HG02870 (cell line): ENCODE measurements around the gene FOXP1.

Experiments
- ATAC-seq: cut with Tn5 transposase; IDR thresholded peaks from one replicate; pipeline ENCODE4 v1.9.1; 2021; ENCODE audit warnings: mild to moderate bottlenecking, moderate library complexity; ENCODE audit not compliant: unreplicated experiment

FOXP1 gene

DNA sequence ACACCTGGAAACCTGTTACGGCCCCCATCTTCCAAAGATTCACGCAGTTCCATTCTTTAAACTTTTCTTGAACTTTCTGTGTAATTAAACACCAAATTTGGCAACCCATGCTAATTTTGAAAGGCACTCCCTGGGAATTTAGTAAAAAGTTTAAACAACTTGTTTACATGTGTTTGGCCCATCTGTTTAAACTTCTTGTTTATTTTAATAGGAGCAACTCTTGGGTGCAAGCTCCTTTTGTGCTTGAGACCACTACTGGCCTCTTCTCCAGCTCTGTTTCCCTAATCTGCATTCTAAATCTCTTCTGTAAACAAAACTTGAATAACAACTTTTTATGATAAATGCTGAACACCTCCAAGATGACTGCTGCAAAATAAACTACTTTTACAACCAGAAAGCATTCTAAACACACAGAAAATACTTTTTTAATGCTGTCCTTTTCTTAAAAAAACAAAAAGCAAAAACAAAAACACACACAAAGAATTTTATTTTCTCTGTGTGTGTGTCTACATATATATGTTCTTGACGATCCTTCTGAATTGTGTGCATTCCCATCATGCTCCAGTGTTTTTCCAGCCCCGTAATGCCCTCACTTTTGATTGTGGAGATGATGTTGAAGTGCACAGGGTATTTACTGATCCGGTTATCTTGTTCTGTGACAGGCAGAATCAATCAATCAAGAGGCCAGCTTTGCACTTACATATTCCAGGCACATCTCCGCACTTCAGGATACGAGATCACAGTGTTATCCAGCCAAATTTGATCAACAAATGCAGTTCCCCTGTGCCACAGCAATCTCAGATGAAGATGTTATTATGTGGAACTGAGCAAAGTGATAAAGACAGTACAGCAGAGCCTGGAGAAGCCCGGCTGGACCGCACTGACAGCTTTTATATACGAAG, 416.9 kb downstream of the FOXP1 start:
- ATAC-seq, result no peak

DNA sequence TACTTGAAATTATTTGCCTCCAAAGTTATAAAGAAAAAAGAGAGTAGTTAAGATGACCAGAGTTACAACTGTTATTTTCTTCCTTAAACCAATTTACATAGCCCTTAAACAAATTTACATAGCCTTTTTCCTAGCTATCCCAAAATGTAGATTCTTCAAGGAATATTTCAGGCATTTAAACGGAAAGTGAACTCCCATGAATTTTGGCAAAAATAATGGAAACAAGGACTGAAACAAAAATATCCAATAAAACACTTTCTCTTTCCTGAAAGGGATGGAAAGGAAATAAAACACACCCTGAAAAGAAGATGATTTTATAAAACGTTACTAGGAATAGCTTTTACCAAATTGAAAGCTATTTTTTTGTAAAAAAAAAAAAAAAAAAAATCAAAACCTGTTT, 418.6 kb downstream of the FOXP1 start:
- ATAC-seq, result no peak

DNA sequence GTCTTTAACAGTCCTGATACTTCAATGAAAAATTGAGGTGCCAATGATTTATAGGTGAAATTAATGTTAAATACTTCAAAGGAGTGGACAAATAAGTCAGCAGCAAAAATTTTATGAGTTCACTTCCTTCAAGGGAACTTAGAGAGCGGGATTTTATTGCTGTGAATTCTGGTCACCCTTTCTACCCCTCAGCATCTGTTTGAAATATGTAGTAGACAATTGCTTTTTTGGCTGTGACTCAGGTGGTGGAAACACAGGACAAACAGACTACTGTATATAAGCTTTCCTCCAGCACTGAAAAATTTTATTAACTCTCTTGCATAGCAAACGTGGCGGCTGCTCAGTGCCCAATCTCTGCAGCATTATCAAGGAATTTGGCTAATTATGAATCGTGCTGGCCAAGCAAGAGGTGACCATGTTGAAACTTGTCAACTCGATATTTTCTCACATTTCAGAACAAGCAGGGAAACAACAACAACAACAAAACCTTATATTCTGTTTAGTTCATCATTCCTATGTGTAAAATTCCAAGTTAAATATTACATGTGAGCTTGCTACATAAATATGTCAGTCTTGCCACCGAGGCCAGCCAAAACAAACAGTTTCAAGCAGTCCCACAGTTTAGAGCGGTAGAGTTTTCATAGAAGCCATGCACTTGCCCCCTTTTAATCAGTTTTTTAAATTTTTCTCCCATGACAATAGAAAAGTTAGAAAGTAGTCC, 420.2 kb downstream of the FOXP1 start:
- no peak for ATAC-seq

DNA sequence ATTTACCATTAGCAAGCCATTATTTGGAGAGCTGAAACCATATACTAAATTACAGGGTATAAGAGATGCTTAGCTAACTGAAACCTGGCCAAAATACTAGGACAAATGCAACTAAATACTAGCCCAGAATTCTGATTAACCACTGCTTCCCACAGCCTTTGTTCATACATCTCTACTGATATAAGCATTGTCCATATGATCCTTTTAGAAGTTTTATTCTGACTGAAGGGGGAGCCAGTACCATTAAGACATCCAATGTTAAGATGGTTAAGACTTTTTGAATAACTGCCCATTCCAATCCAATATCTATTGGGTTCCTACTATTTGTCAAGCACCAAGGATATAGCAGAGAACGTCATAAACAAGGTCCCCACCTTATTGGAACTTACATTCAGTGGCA, 421.3 kb downstream of the FOXP1 start:
- ATAC-seq, result no peak

DNA sequence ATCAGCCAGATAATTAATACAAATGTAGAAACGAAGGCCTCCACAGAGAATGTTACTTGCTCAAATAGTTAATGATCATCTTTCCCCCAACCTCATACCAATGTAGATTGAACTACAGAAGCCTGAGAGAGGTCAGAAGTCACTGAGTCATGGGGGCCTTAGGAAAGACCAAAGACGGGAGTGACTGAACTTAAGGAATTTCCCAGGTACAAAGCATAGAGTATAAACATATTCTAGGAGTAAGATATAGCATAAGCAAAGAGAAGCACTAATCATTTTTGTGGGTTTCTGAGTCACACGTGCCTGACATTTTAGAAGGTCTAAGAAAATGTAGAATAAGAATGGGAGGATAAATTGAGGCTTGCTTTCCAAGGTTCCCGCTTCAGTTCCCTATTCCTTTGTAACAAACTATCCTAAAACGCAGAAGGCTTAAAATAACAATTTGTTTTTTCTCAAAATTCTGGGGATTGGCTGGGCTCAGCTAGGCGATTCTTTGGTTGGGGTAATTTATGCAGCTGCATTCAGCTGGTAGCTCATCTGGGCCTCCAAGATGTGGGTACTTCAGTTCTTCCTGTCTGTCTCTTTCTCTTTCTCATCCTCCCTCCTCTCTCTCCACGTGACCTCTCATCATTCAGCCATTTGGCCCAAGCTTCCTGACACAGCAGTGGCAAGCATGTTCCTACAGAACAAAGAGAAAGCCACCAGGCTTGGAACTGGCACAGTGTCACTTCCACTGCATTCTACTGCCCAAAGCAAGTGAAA, 422.6 kb downstream of the FOXP1 start:
- ATAC-seq, result no peak

DNA sequence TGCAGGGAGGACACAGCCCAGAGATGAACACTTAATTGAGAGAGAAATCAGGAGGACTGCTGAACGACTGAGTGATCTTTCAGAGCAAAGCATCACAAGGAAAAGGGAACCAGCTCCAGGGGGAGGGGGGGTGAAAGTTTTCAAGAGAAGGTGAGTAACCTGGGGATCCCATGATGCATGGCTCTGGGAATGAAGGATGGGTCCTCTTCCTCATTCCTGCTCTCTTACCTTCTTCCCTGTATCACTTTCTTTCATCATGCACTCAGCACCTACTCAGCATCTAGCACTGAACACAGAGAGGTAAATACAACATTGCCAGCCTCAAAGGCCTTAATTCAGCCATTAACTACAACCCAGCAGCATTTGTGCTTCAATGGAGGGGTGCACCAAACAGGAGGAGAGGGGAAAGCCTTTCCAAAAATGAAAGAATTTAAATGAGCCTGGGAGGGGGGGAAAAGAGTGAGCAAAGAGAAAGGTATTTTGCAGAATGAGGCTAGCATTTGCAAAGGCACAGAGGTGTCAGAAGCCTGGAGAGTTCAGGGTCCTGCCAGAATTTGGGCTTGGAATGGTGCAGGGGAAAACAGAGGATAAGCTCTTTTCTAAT, 427.4 kb downstream of the FOXP1 start:
- ATAC-seq, result no peak

DNA sequence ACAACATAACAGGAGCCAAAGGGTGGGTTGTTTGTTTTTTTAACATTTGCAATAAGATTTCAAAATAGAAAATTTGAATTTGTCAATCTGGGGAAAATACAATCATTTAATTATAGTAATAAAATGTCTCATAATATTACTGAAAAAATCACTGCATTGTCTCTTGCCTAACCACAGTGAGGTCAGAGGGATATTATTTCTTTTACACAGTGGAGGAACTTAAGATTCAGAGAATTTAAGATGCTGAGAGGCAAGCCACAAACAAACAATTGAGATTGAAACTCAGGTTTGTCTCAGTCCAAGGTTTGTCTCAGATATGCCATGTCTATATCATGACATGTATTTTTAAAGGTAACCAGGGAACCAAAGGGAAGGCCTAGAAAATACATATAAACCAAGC, 428.7 kb downstream of the FOXP1 start:
- no peak for ATAC-seq

DNA sequence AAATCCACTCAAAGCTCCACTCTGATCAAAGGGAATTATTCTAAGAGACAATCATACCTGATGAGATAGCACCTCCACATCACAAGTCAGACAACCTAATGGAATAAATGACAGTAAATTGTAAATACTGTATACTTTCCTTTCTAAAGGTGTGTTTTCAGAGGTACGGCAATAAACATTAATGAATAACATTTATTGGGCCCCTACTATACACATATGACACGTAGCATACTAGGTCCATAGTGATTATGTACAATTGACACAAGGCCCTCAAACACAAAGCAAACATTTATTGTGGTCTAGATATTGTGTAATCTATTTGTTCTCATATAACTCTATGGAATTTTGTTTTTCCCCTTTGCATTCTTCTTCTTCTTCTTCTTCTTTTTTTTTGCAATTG, 429.8 kb downstream of the FOXP1 start:
- no peak for ATAC-seq

DNA sequence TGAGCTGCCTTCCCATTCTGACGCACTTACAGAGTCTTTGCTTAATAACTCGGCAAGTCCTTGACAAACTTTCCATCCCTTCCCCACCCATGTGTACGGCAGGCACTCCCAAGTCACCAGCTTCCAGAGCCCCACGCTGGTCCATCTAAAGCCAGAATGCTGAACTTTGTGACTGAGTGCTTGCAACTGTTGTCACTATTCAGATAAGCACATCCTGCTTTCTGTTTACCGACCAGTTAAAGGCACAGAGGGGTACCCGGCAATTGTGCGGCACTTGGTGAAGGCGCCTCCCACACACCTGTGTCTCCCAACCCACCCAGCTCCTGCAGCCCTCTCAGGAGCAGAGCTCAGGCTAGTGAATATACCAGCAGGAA, 430.6 kb downstream of the FOXP1 start:
- ATAC-seq, result no peak

DNA sequence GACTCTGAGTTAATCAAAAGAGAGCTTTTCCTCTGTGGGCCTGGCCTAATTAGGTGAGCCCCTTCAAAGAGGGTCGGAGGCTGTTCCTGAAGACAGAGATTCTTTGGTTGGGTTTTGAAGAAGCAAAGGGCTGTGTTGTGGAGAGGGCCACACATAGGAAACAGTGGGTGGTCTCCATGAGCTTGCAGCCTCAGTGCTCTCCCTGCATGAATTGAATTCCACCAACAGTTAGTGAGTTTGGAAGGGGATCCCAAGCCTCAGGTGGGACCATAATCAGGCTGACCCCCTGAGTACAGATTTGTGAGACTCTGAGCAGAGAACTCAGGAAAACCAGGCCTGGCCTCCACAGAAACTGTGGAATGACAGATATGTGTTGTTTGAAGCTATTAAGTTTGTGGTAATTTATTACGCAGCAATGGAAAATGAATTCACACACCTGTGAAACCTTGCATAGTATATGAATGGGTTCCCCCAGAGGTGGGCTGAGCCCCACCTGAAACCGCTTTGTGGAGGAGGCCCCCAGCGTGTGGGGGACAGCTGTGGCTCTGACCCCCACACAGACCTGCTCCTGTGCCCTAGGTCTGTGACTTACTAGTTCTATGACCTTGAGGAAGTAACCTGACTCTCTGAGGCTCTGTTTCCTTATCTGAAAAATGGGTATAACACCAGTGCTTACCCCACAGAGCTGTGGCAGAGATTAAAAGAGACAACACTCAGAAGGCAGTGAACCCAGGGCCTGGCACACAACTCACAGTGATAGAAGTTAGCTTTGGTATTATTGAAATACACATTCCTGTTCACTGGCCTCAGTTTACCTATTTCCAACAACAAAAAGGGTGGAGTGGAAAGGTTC, 431.3 kb downstream of the FOXP1 start:
- no peak for ATAC-seq

DNA sequence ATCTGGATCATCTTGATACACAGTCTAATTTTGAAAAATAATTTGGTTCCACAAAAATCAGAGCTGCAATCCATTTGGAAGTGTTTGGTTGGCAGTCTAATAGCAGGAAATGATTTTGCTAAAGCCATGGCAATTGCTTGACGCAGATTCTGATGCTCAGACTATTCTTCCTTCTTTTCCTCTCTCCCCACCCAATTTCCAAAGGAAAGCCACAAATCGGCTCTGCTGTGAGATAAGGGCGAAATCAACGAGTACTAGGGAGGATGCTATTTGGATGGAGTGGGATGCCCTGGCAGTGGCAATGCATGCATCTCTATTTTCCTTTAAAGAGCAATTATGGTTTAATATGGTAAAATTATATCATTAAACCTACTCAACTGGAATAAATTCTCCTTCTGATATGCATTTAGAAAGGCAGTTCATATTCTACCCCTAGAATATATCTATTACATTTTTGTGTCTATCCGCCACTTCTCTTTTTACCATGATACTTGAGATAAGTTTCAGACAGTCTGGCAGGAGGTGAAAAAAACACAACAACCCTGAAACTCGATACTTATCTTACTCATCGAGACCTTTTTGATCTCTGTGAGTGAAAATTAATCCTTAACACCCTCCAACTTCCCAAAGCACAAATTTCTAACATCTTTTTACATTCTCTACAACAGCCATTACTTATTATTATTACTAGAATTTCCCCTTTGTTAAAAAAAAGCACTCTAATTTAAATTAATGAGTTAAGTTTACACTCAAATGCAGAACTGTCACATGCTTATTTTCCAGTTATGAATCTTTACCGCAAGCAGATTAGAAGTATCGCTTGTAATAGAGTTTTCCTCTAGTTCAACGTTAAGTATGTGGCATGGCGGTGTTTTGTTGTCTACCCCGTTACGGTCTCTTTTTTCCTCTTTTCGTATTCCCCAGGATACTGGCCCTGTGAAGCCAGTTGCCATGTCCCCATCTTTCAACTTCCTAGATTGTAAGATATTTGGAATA, 433.3 kb downstream of the FOXP1 start:
- peak; percentile 87 for ATAC-seq

DNA sequence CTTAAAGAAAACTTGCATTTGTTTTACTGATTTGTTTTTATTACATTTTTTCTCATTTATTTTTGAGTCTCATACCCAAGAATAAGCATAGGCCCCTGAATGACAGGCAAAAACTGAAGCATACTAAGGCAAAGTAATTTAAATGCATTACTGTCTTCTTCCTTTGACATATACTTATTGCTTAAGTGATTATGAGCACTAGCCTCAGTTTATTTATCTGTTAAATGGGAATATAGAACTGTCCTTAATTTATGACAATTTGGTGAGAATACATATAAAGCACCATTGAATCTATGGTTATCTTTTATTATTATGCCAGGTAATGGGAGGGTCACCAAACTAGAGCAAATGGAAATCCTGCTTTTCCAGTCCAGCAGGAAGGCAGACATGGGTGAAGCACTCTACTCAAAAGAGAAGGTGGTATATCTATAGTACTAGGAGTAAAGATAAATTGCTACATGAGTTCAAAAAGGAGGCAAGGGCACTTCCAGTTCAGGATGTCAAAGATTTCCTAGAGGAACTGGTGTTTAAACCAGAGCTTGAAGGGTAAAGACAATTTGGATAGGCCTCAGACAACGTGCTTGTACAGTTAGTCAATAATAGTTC, 435.0 kb downstream of the FOXP1 start:
- ATAC-seq, result no peak

DNA sequence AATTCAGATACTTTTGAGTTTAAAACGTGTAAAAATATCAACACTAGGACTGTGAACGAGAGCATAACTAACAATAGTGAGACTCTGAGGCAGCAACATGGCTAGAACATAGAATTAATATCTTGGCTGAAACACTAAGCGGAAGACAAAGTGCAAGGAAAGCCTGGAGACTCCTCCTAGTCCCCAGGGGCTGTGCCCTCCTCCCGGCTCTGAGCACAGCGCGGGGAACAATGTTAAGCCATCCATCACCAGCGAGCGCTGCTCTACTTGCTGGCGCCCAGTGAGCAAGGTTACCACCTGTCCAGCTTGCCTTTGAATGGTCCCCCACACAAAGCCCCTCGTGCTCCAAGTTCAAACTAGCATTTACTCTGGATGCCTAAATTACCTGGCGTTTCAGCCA, 436.9 kb downstream of the FOXP1 start:
- ATAC-seq, result no peak

DNA sequence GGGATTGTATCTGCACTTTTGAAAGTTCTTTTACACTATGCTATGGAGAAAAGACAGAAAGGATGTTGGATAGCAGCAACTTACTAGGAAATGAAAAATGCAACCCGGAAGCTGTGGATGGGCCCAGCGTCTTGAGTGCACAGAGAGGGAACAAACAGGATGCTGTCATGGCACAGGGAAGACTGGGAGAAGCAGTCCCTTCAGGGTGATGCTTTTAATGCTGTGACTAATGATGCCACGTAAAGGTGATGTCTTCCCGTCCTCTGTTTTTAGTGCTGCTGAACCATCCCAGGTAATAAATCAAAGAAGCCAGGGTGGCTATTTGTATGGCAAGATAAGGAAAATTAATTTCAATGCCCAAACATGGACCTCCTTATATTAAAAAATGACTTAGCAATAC, 437.6 kb downstream of the FOXP1 start:
- ATAC-seq, result no peak

DNA sequence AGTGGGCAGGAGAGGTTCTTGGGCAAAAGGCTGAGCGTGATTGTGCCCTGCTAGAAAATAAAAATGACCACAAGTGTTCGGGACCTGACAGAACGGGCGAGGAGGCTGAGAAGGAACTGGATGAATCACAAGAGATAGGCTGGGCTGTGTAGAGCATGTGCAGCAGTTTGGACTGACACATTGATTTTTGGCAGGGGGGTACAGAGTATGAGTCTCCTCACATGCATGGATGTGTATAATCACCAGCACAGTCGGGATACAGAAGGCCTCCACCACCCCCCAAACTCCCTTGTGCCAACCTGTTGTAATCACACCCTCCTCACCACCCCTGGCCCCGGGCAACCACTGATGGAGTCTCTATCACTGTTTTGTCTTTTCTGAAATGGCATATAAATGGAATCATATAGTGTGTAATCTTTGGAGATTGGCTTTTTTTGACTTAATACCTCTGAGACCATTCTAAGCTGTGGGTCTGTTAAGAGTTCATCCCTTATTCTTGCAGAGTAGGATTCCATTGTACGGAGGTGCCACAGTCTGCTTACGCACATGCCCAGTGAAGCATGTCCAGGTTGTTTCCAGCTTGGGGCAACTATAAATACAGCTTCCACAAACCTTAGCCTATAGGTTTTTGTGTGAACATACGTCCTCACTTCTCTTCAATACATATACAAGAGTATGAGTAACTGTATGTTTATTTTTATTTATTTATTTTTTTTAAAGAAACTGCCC, 438.8 kb downstream of the FOXP1 start:
- ATAC-seq, result no peak

DNA sequence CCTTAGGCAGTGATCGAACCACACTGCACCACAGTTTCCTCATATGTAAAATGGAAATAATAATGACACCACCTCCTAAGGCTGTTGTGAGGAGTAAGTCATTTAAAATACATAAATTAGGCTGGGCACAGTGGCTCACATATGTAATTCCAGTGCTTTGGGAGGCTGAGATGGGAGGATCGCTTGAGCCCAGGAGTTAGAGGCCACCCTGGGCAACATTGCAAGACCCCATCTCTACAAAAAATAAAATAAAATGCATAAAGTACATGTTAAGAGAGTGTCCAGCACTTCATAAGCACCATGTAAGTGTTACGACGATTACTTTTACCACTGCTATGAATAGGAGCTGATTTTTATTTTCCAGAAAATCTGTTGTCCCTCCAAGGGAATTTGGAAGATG, 440.0 kb downstream of the FOXP1 start:
- ATAC-seq, result no peak

DNA sequence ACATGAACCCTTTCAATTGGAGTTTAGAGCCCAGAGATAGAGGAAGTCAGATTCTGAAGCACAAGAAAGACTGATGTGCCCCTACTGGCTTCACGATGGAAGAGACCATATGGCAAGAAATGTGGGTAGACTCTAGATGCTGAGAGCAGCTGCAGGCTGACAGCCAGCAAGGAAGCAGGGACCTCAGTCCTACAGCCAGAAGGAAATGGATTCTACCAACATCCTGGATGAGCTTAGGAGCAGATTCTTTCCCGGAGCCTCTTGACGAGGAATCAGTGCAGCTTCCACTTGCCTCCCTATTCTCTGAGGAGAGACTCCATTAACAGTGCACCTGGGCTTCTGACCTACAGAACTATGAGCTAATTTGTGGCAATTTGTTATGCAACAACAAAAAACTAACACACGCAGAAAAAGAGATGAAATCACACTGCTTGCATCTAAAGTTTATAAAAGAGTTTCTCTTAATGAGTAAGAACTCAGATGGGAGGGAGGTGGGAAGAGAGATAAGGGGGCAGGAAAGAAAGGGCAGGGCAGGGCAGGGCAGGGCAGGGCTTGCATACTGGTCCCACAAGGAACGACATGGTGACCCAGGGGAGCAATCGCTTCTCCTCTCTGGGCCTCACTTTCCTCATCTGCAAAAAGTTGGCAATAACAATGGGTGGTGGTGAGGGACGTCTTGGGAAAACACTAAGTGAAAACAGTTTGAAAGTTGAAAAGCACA, 440.9 kb downstream of the FOXP1 start:
- no peak for ATAC-seq
